GM21825 (cell line): ENCODE measurements around the gene FAM53B.

ENCODE experiments used
- ATAC-seq: cut with Tn5 transposase; IDR thresholded peaks from one replicate; pipeline ENCODE4 v1.9.1; 2021; ENCODE audit warnings: mild to moderate bottlenecking, moderate library complexity; ENCODE audit not compliant: unreplicated experiment

FAM53B gene

GRCh38 chr10:124728830-124729661, 15.1 kb downstream of the FAM53B start:
- no peak for ATAC-seq

GRCh38 chr10:124728071-124728829, 15.9 kb downstream of the FAM53B start:
- peak; percentile 28 for ATAC-seq

GRCh38 chr10:124727361-124727960, 16.7 kb downstream of the FAM53B start:
- ATAC-seq, result no peak

GRCh38 chr10:124725791-124726190, 18.4 kb downstream of the FAM53B start:
- ATAC-seq, result no peak

- ATAC-seq, result no peak
These were observed 19.0 kb downstream of the FAM53B start for GRCh38 chr10:124725171-124725631.

GRCh38 chr10:124724279-124725027, 19.7 kb downstream of the FAM53B start:
- no peak for ATAC-seq

- no peak for ATAC-seq
These were observed 20.4 kb downstream of the FAM53B start for GRCh38 chr10:124723826-124724225.

GRCh38 chr10:124722798-124723783, 21.1 kb downstream of the FAM53B start:
- ATAC-seq, result peak; percentile 60

- no peak for ATAC-seq
These were observed 22.7 kb downstream of the FAM53B start for GRCh38 chr10:124721330-124722045.

GRCh38 chr10:124719213-124719851, 24.8 kb downstream of the FAM53B start:
- ATAC-seq, result peak; percentile 45

GRCh38 chr10:124717911-124718741, 26.1 kb downstream of the FAM53B start:
- ATAC-seq, result peak; percentile 53

- no peak for ATAC-seq
These were observed 27.0 kb downstream of the FAM53B start for GRCh38 chr10:124717041-124717757.

- ATAC-seq, result no peak
These were observed 27.8 kb downstream of the FAM53B start for GRCh38 chr10:124716369-124716768.

GRCh38 chr10:124715439-124715838, 28.7 kb downstream of the FAM53B start:
- no peak for ATAC-seq

- no peak for ATAC-seq
These were observed 30.4 kb downstream of the FAM53B start for GRCh38 chr10:124713679-124714255.

- no peak for ATAC-seq
These were observed 31.3 kb downstream of the FAM53B start for GRCh38 chr10:124712704-124713407.
